ENCODE results near the gene VAV3. TPM values are rescaled to one million over a fixed set of nuclear protein-coding genes. Genes with fewer than 3 reads are reported as not detected.

The VAV3 gene
- total and polyA plus RNA-seq, 9 of the 15 experiments (the other 6 are each of a cell fraction or from before 2014, with no cell fraction given): not detected

- H3K79me2 ChIP-seq (ENCODE audit: control insufficient read depth, insufficient read depth, low read length): no peaks in the 10 kb centered on the region
- H3K4me3 ChIP-seq: no peak overlapping the region
- H3K27me3 ChIP-seq (ENCODE audit: control insufficient read depth in 2 of 2, insufficient read depth in 2 of 2, low read length in 2 of 2): no peaks in the 10 kb centered on the region
- intact Hi-C loops (cut with micrococcal nuclease) (no loop called here), in situ Hi-C loops (cut with MboI) (no loop called here)
- no peak for ATAC-seq
- H3K4me2 ChIP-seq (ENCODE audit: insufficient read depth, low read length): no peak overlapping the region
- H2AFZ ChIP-seq (ENCODE audit: low read depth, low read length): no peak overlapping the region
- no peaks in the 10 kb centered on the region for H3K4me1 ChIP-seq (replicated peaks in 1 of 2; ENCODE audit: control insufficient read depth in 2 of 2, insufficient read depth in 2 of 2, low read length in 2 of 2)
- H4K20me1 ChIP-seq (replicated peaks; ENCODE audit: control insufficient read depth, insufficient read depth, low read length): no peaks in the 10 kb centered on the region
- no peak overlapping the region for H3K27ac ChIP-seq (ENCODE audit: extremely low read depth, low read depth, low read length)
- no peaks in the 10 kb centered on the region for H3K36me3 ChIP-seq (ENCODE audit: control insufficient read depth, insufficient read depth, low read length)
- no peak overlapping the region for H3K9ac ChIP-seq (ENCODE audit: insufficient read depth in 1 of 2, low read depth in 2 of 2, low read length in 2 of 2)
- no peak for DNase-seq (ENCODE audit: extremely low read depth in 1 of 4, low spot score in 3 of 4)
- CTCF ChIA-PET (ENCODE audit: low intra/inter-chr PET ratio): no interaction called here
- no peaks in the 10 kb centered on the region for H3K9me3 ChIP-seq (replicated peaks; ENCODE audit: control insufficient read depth, insufficient read depth, low read depth, low read length)
- POLR2A ChIA-PET: no interaction called here
- 0% methylated on average over 5 of the region's 5 CpGs for WGBS (ENCODE audit: insufficient coverage, low coverage, missing lambda C conversion rate)
- no peak for FAIRE-seq
- no TSS peak for BruUV-seq (replicated peaks)
- H3K9me1 ChIP-seq (ENCODE audit: control insufficient read depth, insufficient read depth, low read length): no peaks in the 10 kb centered on the region
- TF ChIP-seq TRIM28 (IDR thresholded peaks at IDR 0.05): no peak
- no peak for TF ChIP-seq HDAC8 (tag; IDR thresholded peaks at IDR 0.05)
- no peak for TF ChIP-seq E2F3 (CRISPR knock-in tag; IDR thresholded peaks at IDR 0.05)
- TF ChIP-seq MEIS2 (IDR thresholded peaks at IDR 0.05; ENCODE audit: partially characterized antibody): no peak
- no peak for TF ChIP-seq CCNT2 (IDR thresholded peaks at IDR 0.05; ENCODE audit: borderline replicate concordance, extremely low read depth, insufficient read length, low read depth, low read length)
- TF ChIP-seq ERF (CRISPR knock-in tag; IDR thresholded peaks at IDR 0.05): no peak
- TF ChIP-seq RBM15 (IDR thresholded peaks at IDR 0.05; ENCODE audit: insufficient read depth, low read length): no peak
- no peak for TF ChIP-seq BMI1 (IDR thresholded peaks at IDR 0.05; ENCODE audit: low read length)
- no peak for TF ChIP-seq PKNOX1 (IDR thresholded peaks at IDR 0.05)
- TF ChIP-seq NRF1 (conservative IDR thresholded peaks at IDR 0.05 in 1 of 2, IDR thresholded peaks at IDR 0.05 in 1 of 2): no peak
- TF ChIP-seq POLR2A (conservative IDR thresholded peaks at IDR 0.05): no peak
- TF ChIP-seq ZBTB40 (IDR thresholded peaks at IDR 0.05): no peak
- TF ChIP-seq ZBTB40 (CRISPR knock-in tag; IDR thresholded peaks at IDR 0.05): no peak
- no peak for TF ChIP-seq KLF10 (CRISPR knock-in tag; IDR thresholded peaks at IDR 0.05)
- TF ChIP-seq ZNF174 (CRISPR knock-in tag; IDR thresholded peaks at IDR 0.05): no peak
Observed at GRCh38 chr1:107680579-107680985, 284.4 kb downstream of the VAV3 start.
